Fibroblast of villous mesenchyme (primary cell): Measurements from ENCODE around the gene PIK3R6. TPM values are rescaled to one million over a fixed set of nuclear protein-coding genes. Genes with fewer than 3 reads are reported as not detected.
"Not testable (repeated sequence)": the region's sequence is repeated elsewhere in the genome, so short reads cannot be mapped to it uniquely, and the experiment has no call there.

ENCODE experiments used
- DNase-seq: peaks from one replicate; pipeline ENCODE4 v3.0.0-alpha.2; 2010; ENCODE audit warnings: low read depth
- H3K4me3 ChIP-seq: 2 replicates; pipeline ENCODE4 v1.5.1; 2011; ENCODE audit warnings: low read depth, mild to moderate bottlenecking, low read length
- CTCF ChIP-seq: IDR thresholded peaks from 2 replicates; pipeline ENCODE4 v1.5.1; 2012; ENCODE audit warnings: low read depth, mild to moderate bottlenecking, low read length; ENCODE audit not compliant: insufficient read depth
- total RNA-seq: library from RNA; depleted of rRNA; stranded (reverse); fragments of >200 nt; gene quantifications from 2 replicates; pipeline ENCODE4 v1.2.3, GENCODE V29; 2012

Gene PIK3R6
- total RNA-seq, 1 donor: not detected

GRCh38 chr17:8859027-8859803 is 8.3 kb downstream of the PIK3R6 start:
- H3K4me3 ChIP-seq: no peak overlapping the region
- TF ChIP-seq CTCF: no peak
- DNase-seq: peak; percentile 57

- no peak for TF ChIP-seq CTCF
- peak; percentile 76 for DNase-seq
- H3K4me3 ChIP-seq: no peak overlapping the region
These were observed 9.6 kb downstream of the PIK3R6 start for GRCh38 chr17:8857919-8858318.

- H3K4me3 ChIP-seq: no peak overlapping the region
- no peak for DNase-seq
These were observed 10.5 kb downstream of the PIK3R6 start for GRCh38 chr17:8856869-8857575.

GRCh38 chr17:8856205-8856603 is 11.3 kb downstream of the PIK3R6 start:
- H3K4me3 ChIP-seq, DNase-seq: not testable (repeated sequence)

More at GRCh38 chr17:8856869-8857575, 10.5 kb downstream of the PIK3R6 start:
- no peak for TF ChIP-seq CTCF

GRCh38 chr17:8855477-8856204 is 11.8 kb downstream of the PIK3R6 start:
- TF ChIP-seq CTCF: no peak
- no peak overlapping the region for H3K4me3 ChIP-seq
- DNase-seq: no peak

- no peak overlapping the region for H3K4me3 ChIP-seq
- no peak for DNase-seq
- no peak for TF ChIP-seq CTCF
These were observed 15.9 kb downstream of the PIK3R6 start for GRCh38 chr17:8851600-8851999.
